Keratinocyte (primary cell): ENCODE data around the gene CWF19L1. TPM values are rescaled to one million over a fixed set of nuclear protein-coding genes. Genes with fewer than 3 reads are reported as not detected.
A peak's percentile ranks its signal among the peaks of the same experiment; 100 is the strongest.

Experiments
- DNase-seq: peaks from one replicate; pipeline ENCODE4 v3.0.0-alpha.2; 2011; ENCODE audit warnings: low read depth, missing footprints, low spot score
- FAIRE-seq: peaks from 2 replicates; lab custom pipeline; 2011; peaks lifted over from hg19 to GRCh38; lab: Jason Lieb, UNC
- H2AFZ ChIP-seq: 2 replicates; pipeline ENCODE4 v1.6.0; 2012; ENCODE audit warnings: low read length, control low read depth, inconsistent platforms; ENCODE audit not compliant: control insufficient read depth
- H3K27ac ChIP-seq: 2 replicates; pipeline ENCODE4 v1.5.1; 2011; ENCODE audit warnings: low read length; ENCODE audit not compliant: control insufficient read depth, insufficient read depth
- H3K27me3 ChIP-seq: 3 replicates; pipeline ENCODE4 v1.6.0; 2011; ENCODE audit warnings: low read length; ENCODE audit not compliant: control insufficient read depth, insufficient read depth; ENCODE audit errors: extremely low read depth
- H3K36me3 ChIP-seq, 2 experiments: 2 replicates in 1 of 2; 3 replicates in 1 of 2; pipeline ENCODE4 v1.5.1; 2011; ENCODE audit warnings: low read length in 2 of 2, mild to moderate bottlenecking in 1 of 2; ENCODE audit not compliant: control insufficient read depth in 2 of 2, insufficient read depth in 2 of 2; ENCODE audit errors: extremely low read depth in 1 of 2
- H3K4me1 ChIP-seq: 3 replicates; pipeline ENCODE4 v1.5.1; 2011; ENCODE audit warnings: low read length; ENCODE audit not compliant: control insufficient read depth, insufficient read depth; ENCODE audit errors: extremely low read depth
- H3K4me2 ChIP-seq: 3 replicates; pipeline ENCODE4 v1.6.0; 2011; ENCODE audit warnings: low read depth, low read length; ENCODE audit not compliant: control insufficient read depth, insufficient read depth; ENCODE audit errors: extremely low read depth
- H3K4me3 ChIP-seq, 3 experiments: fragments of 200-600 bp in 1 of 3; sonication (generic) in 1 of 3; 2 replicates in 2 of 3; 3 replicates in 1 of 3; pipeline ENCODE4 v1.5.1; 2011 to 2016; ENCODE audit warnings: low read length in 3 of 3, mild to moderate bottlenecking in 3 of 3, control low read depth in 2 of 3, inconsistent platforms in 1 of 3, low read depth in 1 of 3, mixed read lengths in 1 of 3, mixed run types in 1 of 3, moderate library complexity in 1 of 3; ENCODE audit not compliant: control insufficient read depth in 2 of 3, insufficient read depth in 2 of 3; ENCODE audit errors: extremely low read depth in 1 of 3
- H3K79me2 ChIP-seq: 2 replicates; pipeline ENCODE4 v1.6.0; 2012; ENCODE audit warnings: low read length; ENCODE audit not compliant: control insufficient read depth, insufficient read depth
- H3K9ac ChIP-seq: 3 replicates; pipeline ENCODE4 v1.6.0; 2011; ENCODE audit warnings: low read length; ENCODE audit not compliant: control insufficient read depth, insufficient read depth; ENCODE audit errors: extremely low read depth
- H3K9me1 ChIP-seq: 3 replicates; pipeline ENCODE4 v1.6.0; 2011; ENCODE audit warnings: low read length; ENCODE audit not compliant: control insufficient read depth, insufficient read depth; ENCODE audit errors: extremely low read depth
- H3K9me3 ChIP-seq: 2 replicates; pipeline ENCODE4 v1.5.1; 2012; ENCODE audit warnings: low read depth, low read length; ENCODE audit not compliant: control insufficient read depth
- H4K20me1 ChIP-seq: 3 replicates; pipeline ENCODE4 v1.6.0; 2011; ENCODE audit warnings: low read length; ENCODE audit not compliant: control insufficient read depth, insufficient read depth; ENCODE audit errors: extremely low read depth
- CTCF ChIP-seq, 3 experiments: IDR thresholded peaks in 1 of 3; conservative IDR thresholded peaks in 1 of 3; optimal IDR thresholded peaks in 1 of 3; 2 replicates in 2 of 3; 3 replicates in 1 of 3; pipeline versions ENCODE3 to v1.5.1; 2011; ENCODE audit warnings: low read length in 3 of 3, mild to moderate bottlenecking in 3 of 3, moderate library complexity in 2 of 3, control low read depth in 1 of 3, inconsistent platforms in 1 of 3; ENCODE audit not compliant: insufficient read depth in 2 of 3; ENCODE audit errors: extremely low read depth in 1 of 3
- EZH2 ChIP-seq: IDR thresholded peaks from one replicate; pipeline ENCODE4 v1.6.1; 2012; ENCODE audit warnings: inconsistent platforms, mild to moderate bottlenecking, low read length, moderate library complexity
- dilution Hi-C: fragments of 300-500 bp; cut with MboI; formaldehyde crosslinking; loops from one replicate; pipeline ENCODE4 v1.7.0; 2020; ENCODE audit warnings: low sequenced_read_pairs; ENCODE audit not compliant: extremely low pct_ligation_motif_present
- polyA plus RNA-seq, 5 experiments: library from polyadenylated mRNA; depleted of rRNA in 3 of 5; stranded (reverse) in 3 of 5; stranded (forward) in 1 of 5; unstranded in 1 of 5; fragments of >200 nt; gene quantifications; 1 replicate in 1 of 5; 2 replicates in 3 of 5; 3 replicates in 1 of 5; pipeline versions ENCODE4 v1.2.1 to v1.2.3, GENCODE V29; 2011 to 2012; ENCODE audit warnings: missing spikeins in 2 of 5, low read depth in 1 of 5, low replicate concordance in 1 of 5

CWF19L1 gene
- polyA plus RNA-seq, 1 donor (not counting 4 experiments of a cell fraction or from before 2014, with no cell fraction given): 20.2 TPM

- dilution Hi-C loops: no loop called here
- Histone ChIP-seq H3K9me3 (no peaks in the 10 kb centered on the region), H3K9ac (peak within 1 kb of the TSS; percentile 98), H4K20me1 (no peaks in the 10 kb centered on the region), H2AFZ (peak within 1 kb of the TSS; percentile 99), H3K36me3 (peaks cover 2 to 7% of the 10 kb centered on the region in 2 experiments), H3K4me2 (peak within 1 kb of the TSS; percentile 91), H3K27me3 (no peaks in the 10 kb centered on the region), H3K27ac (peak within 1 kb of the TSS; percentile 97), H3K79me2 (peaks cover 34% of the 10 kb centered on the region), H3K4me3 (peak within 1 kb of the TSS; percentile 74 to 97 (median 89)), H3K4me1 (peaks cover 26% of the 10 kb centered on the region), H3K9me1 (no peaks in the 10 kb centered on the region)
- FAIRE-seq (no peak), DNase-seq (peak; percentile 56)
- TF ChIP-seq CTCF (optimal IDR thresholded peaks at IDR 0.05 in 1 of 3, IDR thresholded peaks at IDR 0.05 in 1 of 3, conservative IDR thresholded peaks at IDR 0.05 in 1 of 3; ENCODE audit: extremely low read depth in 1 of 3, insufficient read depth in 2 of 3, low read length in 3 of 3) (no peak), EZH2 (no peak)
Observed at GRCh38 chr10:100185364-100186252, 81.8 kb downstream of the CWF19L1 start, which contains the start of gene ERLIN1. Gene ERLIN1 (minus strand): TSS chr10:100186029. CDS start chr10:100185626, 403 bp downstream.

GRCh38 chr10:100184840-100185239 is 82.6 kb downstream of the CWF19L1 start:
- Histone ChIP-seq H3K4me3 (peak overlapping the region; percentile 74 to 97 (median 89)), H3K9me3 (no peaks in the 10 kb centered on the region), H3K4me2 (peak overlapping the region; percentile 91), H3K9me1 (no peaks in the 10 kb centered on the region), H2AFZ (no peak overlapping the region), H3K4me1 (peaks cover 26% of the 10 kb centered on the region), H3K36me3 (peaks cover 2 to 9% of the 10 kb centered on the region in 2 experiments), H3K9ac (peak overlapping the region; percentile 98), H3K27ac (peak overlapping the region; percentile 97), H3K27me3 (no peaks in the 10 kb centered on the region), H3K79me2 (peaks cover 34% of the 10 kb centered on the region), H4K20me1 (no peaks in the 10 kb centered on the region)
- FAIRE-seq: peak; percentile 86
- TF ChIP-seq CTCF (optimal IDR thresholded peaks at IDR 0.05 in 1 of 3, IDR thresholded peaks at IDR 0.05 in 1 of 3, conservative IDR thresholded peaks at IDR 0.05 in 1 of 3; ENCODE audit: extremely low read depth in 1 of 3, insufficient read depth in 2 of 3, low read length in 3 of 3): no peak
- TF ChIP-seq EZH2: no peak
- dilution Hi-C loops: no loop called here
- no peak for DNase-seq
